Loucy (cell line): ENCODE data around the gene CABCOCO1.
A peak's percentile ranks its signal among the peaks of the same experiment; 100 is the strongest.

Experiments used
- H2AFZ ChIP-seq: fragments of 200-600 bp; sonication (generic); 2 replicates; pipeline ENCODE4 v1.6.0; 2016; ENCODE audit warnings: antibody characterized with exemption, mild to moderate bottlenecking, low read length, moderate library complexity
- H3F3A ChIP-seq: fragments of 200-600 bp; 2 replicates; pipeline ENCODE4 v1.6.0; 2016; ENCODE audit warnings: antibody characterized with exemption, low read depth, mild to moderate bottlenecking
- H3K27me3 ChIP-seq: fragments of 200-600 bp; sonication (generic); 2 replicates; pipeline ENCODE4 v1.6.1; 2014; ENCODE audit warnings: low read length, mild to moderate bottlenecking; ENCODE audit not compliant: insufficient read depth, poor library complexity, severe bottlenecking
- H3K36me3 ChIP-seq: fragments of 200-600 bp; sonication (generic); 2 replicates; pipeline ENCODE4 v1.6.1; 2016; ENCODE audit warnings: low read length; ENCODE audit not compliant: insufficient read depth
- H3K4me1 ChIP-seq: fragments of 200-600 bp; sonication (generic); 2 replicates; pipeline ENCODE4 v1.5.1; 2014; ENCODE audit warnings: low read length, mild to moderate bottlenecking; ENCODE audit not compliant: insufficient read depth, poor library complexity, severe bottlenecking
- H3K4me2 ChIP-seq: fragments of 200-600 bp; sonication (generic); 2 replicates; pipeline ENCODE4 v1.6.0; 2014; ENCODE audit warnings: antibody characterized with exemption, low read length, low read depth, mild to moderate bottlenecking; ENCODE audit not compliant: poor library complexity, severe bottlenecking
- H3K4me3 ChIP-seq: fragments of 200-600 bp; sonication (generic); 2 replicates; pipeline ENCODE4 v1.5.1; 2014; ENCODE audit warnings: low read length, mild to moderate bottlenecking, mixed read lengths; ENCODE audit not compliant: poor library complexity, severe bottlenecking
- H3K79me2 ChIP-seq: fragments of 200-600 bp; sonication (generic); 2 replicates; pipeline ENCODE4 v1.6.1; 2014; ENCODE audit warnings: low read length; ENCODE audit not compliant: insufficient read depth
- H3K9ac ChIP-seq: fragments of 200-600 bp; sonication (generic); 2 replicates; pipeline ENCODE4 v1.6.0; 2014; ENCODE audit warnings: mild to moderate bottlenecking, low read depth, low read length, moderate library complexity; ENCODE audit not compliant: poor library complexity, severe bottlenecking
- H3K9me2 ChIP-seq: fragments of 200-600 bp; sonication (generic); replicated peaks from 2 replicates; pipeline ENCODE4 v1.6.1; 2016; ENCODE audit warnings: low read depth, low read length, mixed read lengths
- H3K9me3 ChIP-seq: fragments of 200-600 bp; sonication (generic); 2 replicates; pipeline ENCODE4 v1.6.1; 2014; ENCODE audit warnings: mild to moderate bottlenecking, antibody characterized with exemption, low read length, low read depth; ENCODE audit not compliant: insufficient read depth
- H4K20me1 ChIP-seq: fragments of 200-600 bp; sonication (generic); 2 replicates; pipeline ENCODE4 v1.6.0; 2014; ENCODE audit warnings: antibody characterized with exemption, low read length, mild to moderate bottlenecking; ENCODE audit not compliant: insufficient read depth, poor library complexity, severe bottlenecking
- CTCF ChIP-seq: fragments of 200-600 bp; sonication (generic); conservative IDR thresholded peaks from 2 replicates; pipeline ENCODE4 v1.5.1; 2014; ENCODE audit warnings: mild to moderate bottlenecking, antibody characterized with exemption, low read length
- EZH2phosphoT487 ChIP-seq: fragments of 200-600 bp; IDR thresholded peaks from 2 replicates; pipeline ENCODE4 v1.6.1; 2018; ENCODE audit warnings: antibody characterized with exemption, mild to moderate bottlenecking, moderate library complexity, borderline replicate concordance

Gene CABCOCO1

GRCh38 chr10:61746377-61746776 is 83.6 kb downstream of the CABCOCO1 start:
- Histone ChIP-seq H3K4me2 (no peak overlapping the region), H3K79me2 (no peaks in the 10 kb centered on the region), H3K9me3 (peaks cover 6% of the 10 kb centered on the region; the same call in 1 of the 2 replicates), H2AFZ (no peak overlapping the region; the same call in 1 of the 2 replicates), H3K27me3 (no peaks in the 10 kb centered on the region), H3K9me2 (no peaks in the 10 kb centered on the region), H4K20me1 (no peaks in the 10 kb centered on the region), H3K4me3 (no peak overlapping the region), H3K9ac (no peak overlapping the region), H3K4me1 (peaks cover 51% of the 10 kb centered on the region), H3K36me3 (no peaks in the 10 kb centered on the region), H3F3A (no peaks in the 10 kb centered on the region)
- no peak for TF ChIP-seq CTCF
- TF ChIP-seq EZH2phosphoT487, result no peak

GRCh38 chr10:61747307-61747706 is 84.6 kb downstream of the CABCOCO1 start:
- Histone ChIP-seq H3K9me3 (peaks cover 6% of the 10 kb centered on the region; the same call in 1 of the 2 replicates), H2AFZ (peak overlapping the region; percentile 26; the same call in 1 of the 2 replicates), H3K4me2 (no peak overlapping the region), H3K4me3 (no peak overlapping the region), H3K36me3 (no peaks in the 10 kb centered on the region), H3F3A (peaks cover 7% of the 10 kb centered on the region), H3K9me2 (no peaks in the 10 kb centered on the region), H3K4me1 (peaks cover 58% of the 10 kb centered on the region), H4K20me1 (no peaks in the 10 kb centered on the region), H3K27me3 (no peaks in the 10 kb centered on the region), H3K9ac (no peak overlapping the region), H3K79me2 (no peaks in the 10 kb centered on the region)
- TF ChIP-seq EZH2phosphoT487 (no peak), CTCF (no peak)

- Histone ChIP-seq H3K9me2 (no peaks in the 10 kb centered on the region), H3K9ac (no peak overlapping the region), H2AFZ (peak overlapping the region; percentile 21; the same call in 1 of the 2 replicates), H3K79me2 (no peaks in the 10 kb centered on the region), H4K20me1 (no peaks in the 10 kb centered on the region), H3K36me3 (no peaks in the 10 kb centered on the region), H3K4me2 (no peak overlapping the region), H3F3A (peaks cover 15% of the 10 kb centered on the region), H3K4me1 (peaks cover 72% of the 10 kb centered on the region), H3K27me3 (no peaks in the 10 kb centered on the region), H3K4me3 (no peak overlapping the region), H3K9me3 (peaks cover 3% of the 10 kb centered on the region; the same call in 1 of the 2 replicates)
- no peak for TF ChIP-seq EZH2phosphoT487
- TF ChIP-seq CTCF, result no peak
Observed at GRCh38 chr10:61749291-61749690, 86.6 kb downstream of the CABCOCO1 start.
